ENCODE results near the gene BBOF1.

DNA sequence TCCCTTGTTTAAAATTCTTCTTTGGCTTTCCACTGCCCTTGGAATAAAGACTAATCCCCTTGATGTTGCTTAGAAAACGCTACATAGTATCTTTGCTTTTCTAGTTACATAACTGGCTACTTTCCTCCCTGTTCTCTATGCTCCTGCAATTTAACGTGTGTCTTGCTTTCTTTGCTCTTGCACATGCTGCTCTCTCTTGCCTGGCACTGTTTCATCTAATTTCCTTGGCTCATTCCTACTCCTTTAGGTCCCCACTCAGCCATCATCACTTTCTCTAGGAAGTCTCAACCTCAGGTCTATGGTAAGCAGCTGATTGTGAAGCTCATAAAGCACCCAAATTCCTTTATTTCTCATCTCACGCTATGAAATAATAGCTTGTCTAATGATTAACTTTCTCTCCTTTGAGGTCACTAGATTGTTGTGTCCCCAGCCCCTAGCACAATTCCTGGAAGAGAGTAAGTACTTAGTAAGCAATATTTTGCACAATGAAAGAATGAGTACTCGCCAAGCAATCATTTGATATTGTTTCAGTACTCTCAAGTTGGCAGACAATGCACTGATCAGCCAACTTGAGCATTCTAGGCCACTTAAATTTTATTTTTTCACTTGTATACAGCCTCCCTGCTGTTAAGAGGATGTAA lies 61.8 kb downstream of the BBOF1 start:
- TF ChIP-seq, protein P1, sequence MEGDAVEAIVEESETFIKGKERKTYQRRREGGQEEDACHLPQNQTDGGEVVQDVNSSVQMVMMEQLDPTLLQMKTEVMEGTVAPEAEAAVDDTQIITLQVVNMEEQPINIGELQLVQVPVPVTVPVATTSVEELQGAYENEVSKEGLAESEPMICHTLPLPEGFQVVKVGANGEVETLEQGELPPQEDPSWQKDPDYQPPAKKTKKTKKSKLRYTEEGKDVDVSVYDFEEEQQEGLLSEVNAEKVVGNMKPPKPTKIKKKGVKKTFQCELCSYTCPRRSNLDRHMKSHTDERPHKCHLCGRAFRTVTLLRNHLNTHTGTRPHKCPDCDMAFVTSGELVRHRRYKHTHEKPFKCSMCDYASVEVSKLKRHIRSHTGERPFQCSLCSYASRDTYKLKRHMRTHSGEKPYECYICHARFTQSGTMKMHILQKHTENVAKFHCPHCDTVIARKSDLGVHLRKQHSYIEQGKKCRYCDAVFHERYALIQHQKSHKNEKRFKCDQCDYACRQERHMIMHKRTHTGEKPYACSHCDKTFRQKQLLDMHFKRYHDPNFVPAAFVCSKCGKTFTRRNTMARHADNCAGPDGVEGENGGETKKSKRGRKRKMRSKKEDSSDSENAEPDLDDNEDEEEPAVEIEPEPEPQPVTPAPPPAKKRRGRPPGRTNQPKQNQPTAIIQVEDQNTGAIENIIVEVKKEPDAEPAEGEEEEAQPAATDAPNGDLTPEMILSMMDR (conservative IDR thresholded peaks at IDR 0.05; ENCODE audit: low read depth, low read length) = no peak
- TF ChIP-seq POLR2A (IDR thresholded peaks at IDR 0.05; ENCODE audit: low read depth, low read length) (no peak), NFE2L2 (IDR thresholded peaks at IDR 0.05; ENCODE audit: low read depth, low read length) (no peak), CHD1 (IDR thresholded peaks at IDR 0.05; ENCODE audit: low read depth, low read length) (no peak), RAD21 (IDR thresholded peaks at IDR 0.05; ENCODE audit: low read length) (no peak)
